PC-9 (cell line): ENCODE data around the gene ZNF506.

Source experiments
- EZH2 ChIP-seq: fragments of 200-600 bp; sonication (generic); IDR thresholded peaks from 2 replicates; pipeline ENCODE4 v1.8.0; 2017; ENCODE audit warnings: antibody characterized with exemption, low read depth
- TF ChIP-seq, protein P1 (sequence below): fragments of 200-600 bp; sonication (generic); conservative IDR thresholded peaks from 2 replicates; pipeline ENCODE4 v1.6.1; 2017; ENCODE audit warnings: mixed run types, antibody characterized with exemption, mild to moderate bottlenecking, moderate library complexity

- no peak for TF ChIP-seq EZH2
- TF ChIP-seq, protein P1, sequence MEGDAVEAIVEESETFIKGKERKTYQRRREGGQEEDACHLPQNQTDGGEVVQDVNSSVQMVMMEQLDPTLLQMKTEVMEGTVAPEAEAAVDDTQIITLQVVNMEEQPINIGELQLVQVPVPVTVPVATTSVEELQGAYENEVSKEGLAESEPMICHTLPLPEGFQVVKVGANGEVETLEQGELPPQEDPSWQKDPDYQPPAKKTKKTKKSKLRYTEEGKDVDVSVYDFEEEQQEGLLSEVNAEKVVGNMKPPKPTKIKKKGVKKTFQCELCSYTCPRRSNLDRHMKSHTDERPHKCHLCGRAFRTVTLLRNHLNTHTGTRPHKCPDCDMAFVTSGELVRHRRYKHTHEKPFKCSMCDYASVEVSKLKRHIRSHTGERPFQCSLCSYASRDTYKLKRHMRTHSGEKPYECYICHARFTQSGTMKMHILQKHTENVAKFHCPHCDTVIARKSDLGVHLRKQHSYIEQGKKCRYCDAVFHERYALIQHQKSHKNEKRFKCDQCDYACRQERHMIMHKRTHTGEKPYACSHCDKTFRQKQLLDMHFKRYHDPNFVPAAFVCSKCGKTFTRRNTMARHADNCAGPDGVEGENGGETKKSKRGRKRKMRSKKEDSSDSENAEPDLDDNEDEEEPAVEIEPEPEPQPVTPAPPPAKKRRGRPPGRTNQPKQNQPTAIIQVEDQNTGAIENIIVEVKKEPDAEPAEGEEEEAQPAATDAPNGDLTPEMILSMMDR = no peak
These were observed 16.1 kb downstream of the ZNF506 start for GRCh38 chr19:19805480-19805879.
